Erythroblast (primary cell): ENCODE results near the gene DNAJC1.
"Not testable (repeated sequence)": the region's sequence is repeated elsewhere in the genome, so short reads cannot be mapped to it uniquely, and the experiment has no call there.

Experiments used
- GATA1 ChIP-seq: IDR thresholded peaks from 2 replicates; pipeline ENCODE4 v1.6.1; 2011; ENCODE audit warnings: low read depth, mild to moderate bottlenecking, control low read depth, low read length, moderate library complexity
- POLR2A ChIP-seq: IDR thresholded peaks from 2 replicates; pipeline ENCODE4 v1.6.1; 2011; ENCODE audit warnings: mild to moderate bottlenecking, low read length

GRCh38 chr10:21822273-21822672 is 181.3 kb downstream of the DNAJC1 start:
- TF ChIP-seq POLR2A, GATA1: not testable (repeated sequence)
